H1 (cell line): Measurements from ENCODE around the gene MCM3AP. TPM values are rescaled to one million over a fixed set of nuclear protein-coding genes. Genes with fewer than 3 reads are reported as not detected.

Experiments used
- CTCF ChIA-PET: fragments of 300-600 bp; sonication (Branson Sonifier 250); formaldehyde crosslinking; loops from one replicate; lab custom pipeline; 2021; ENCODE audit not compliant: partially characterized antibody; lab: Charles Lee
- POLR2A ChIA-PET: fragments of 300-600 bp; sonication (Branson Sonifier 250); formaldehyde crosslinking; loops from one replicate; lab custom pipeline; 2021; ENCODE audit warnings: inconsistent platforms; ENCODE audit not compliant: partially characterized antibody; lab: Charles Lee
- DNase-seq, 2 experiments: peaks; one replicate each; pipeline versions ENCODE4 v3.0.0 to v3.0.0-alpha.2; 2010 to 2022; ENCODE audit warnings: low spot score in 2 of 2, low read depth in 1 of 2, mixed read lengths in 1 of 2
- FAIRE-seq: peaks from 2 replicates; lab custom pipeline; 2011; peaks lifted over from hg19 to GRCh38; lab: Jason Lieb, UNC
- H2AFZ ChIP-seq: 2 replicates; pipeline ENCODE4 v1.8.1; 2012; ENCODE audit warnings: low read length, inconsistent platforms
- H2AK5ac ChIP-seq: 2 replicates; pipeline ENCODE4 v1.6.1; 2013; ENCODE audit warnings: low read depth, low read length
- H2BK120ac ChIP-seq: replicated peaks from 2 replicates; pipeline ENCODE3; 2013; ENCODE audit warnings: low read depth, low read length, inconsistent platforms
- H2BK12ac ChIP-seq: 2 replicates; pipeline ENCODE4 v1.6.1; 2013; ENCODE audit warnings: low read depth, low read length
- H2BK15ac ChIP-seq: 2 replicates; pipeline ENCODE4 v1.6.1; 2013; ENCODE audit warnings: low read length
- H2BK20ac ChIP-seq: 2 replicates; pipeline ENCODE4 v1.6.1; 2013; ENCODE audit warnings: low read length
- H2BK5ac ChIP-seq: 2 replicates; pipeline ENCODE4 v1.6.1; 2013; ENCODE audit warnings: low read depth, low read length
- H3K14ac ChIP-seq: 2 replicates; pipeline ENCODE4 v1.6.1; 2013; ENCODE audit warnings: inconsistent platforms; ENCODE audit not compliant: insufficient read length
- H3K18ac ChIP-seq: 2 replicates; pipeline ENCODE4 v1.6.1; 2013; ENCODE audit warnings: low read length; ENCODE audit errors: extremely low read depth
- H3K23ac ChIP-seq: 2 replicates; pipeline ENCODE4 v1.6.1; 2013; ENCODE audit warnings: inconsistent platforms; ENCODE audit not compliant: insufficient read length
- H3K23me2 ChIP-seq: 2 replicates; pipeline ENCODE4 v1.6.1; 2013; ENCODE audit warnings: low read depth, low read length
- H3K27ac ChIP-seq: 2 replicates; pipeline ENCODE4 v1.6.1; 2011; ENCODE audit warnings: low read depth, low read length, inconsistent platforms
- H3K27me3 ChIP-seq, 4 experiments: replicated peaks in 1 of 4; 1 replicate in 1 of 4; 2 replicates in 3 of 4; pipeline versions ENCODE4 v1.6.1 to v1.8.1; 2011 to 2013; ENCODE audit warnings: low read length in 3 of 4, mild to moderate bottlenecking in 3 of 4, inconsistent platforms in 2 of 4, mixed read lengths in 2 of 4, moderate library complexity in 1 of 4; ENCODE audit not compliant: control insufficient read depth in 3 of 4, insufficient read depth in 3 of 4; ENCODE audit errors: extremely low read depth in 1 of 4
- H3K36me3 ChIP-seq, 4 experiments: 2 replicates each; pipeline versions ENCODE4 v1.6.1 to v1.8.1; 2011 to 2013; ENCODE audit warnings: mild to moderate bottlenecking in 4 of 4, low read length in 3 of 4, moderate library complexity in 2 of 4, control low read depth in 1 of 4, inconsistent platforms in 1 of 4; ENCODE audit not compliant: insufficient read depth in 4 of 4, control insufficient read depth in 2 of 4
- H3K4ac ChIP-seq: replicated peaks from 2 replicates; pipeline ENCODE3; 2013; ENCODE audit warnings: low read length, low read depth, mixed read lengths, inconsistent platforms; ENCODE audit not compliant: insufficient read length
- H3K4me1 ChIP-seq, 4 experiments: replicated peaks in 1 of 4; 1 replicate in 1 of 4; 2 replicates in 3 of 4; pipeline versions ENCODE4 v1.6.1 to v1.8.1; 2011 to 2013; ENCODE audit warnings: low read length in 3 of 4, inconsistent platforms in 2 of 4, mixed read lengths in 1 of 4; ENCODE audit not compliant: insufficient read depth in 4 of 4, control insufficient read depth in 3 of 4
- H3K4me2 ChIP-seq, 2 experiments: 2 replicates each; pipeline versions ENCODE4 v1.6.1 to v1.8.1; 2011 to 2013; ENCODE audit warnings: low read depth in 2 of 2, low read length in 2 of 2, control low read depth in 1 of 2, inconsistent platforms in 1 of 2, mild to moderate bottlenecking in 1 of 2; ENCODE audit not compliant: insufficient read depth in 1 of 2
- H3K4me3 ChIP-seq, 4 experiments: fragments of 200-600, 300-600 bp in 1 of 4; sonication (generic), shearing (Covaris generic), sonication (Bioruptor Twin) in 1 of 4; 2 replicates each; pipeline versions ENCODE4 v1.5.1 to v1.8.1; 2011 to 2016; ENCODE audit warnings: low read length in 4 of 4, low read depth in 3 of 4, control low read depth in 2 of 4, inconsistent platforms in 2 of 4, mild to moderate bottlenecking in 2 of 4, mixed read lengths in 1 of 4, moderate library complexity in 1 of 4; ENCODE audit not compliant: insufficient read depth in 2 of 4; ENCODE audit errors: extremely low read depth in 1 of 4
- H3K56ac ChIP-seq: replicated peaks from 2 replicates; pipeline ENCODE3; 2013; ENCODE audit warnings: low read depth, mild to moderate bottlenecking, mixed read lengths, low read length, inconsistent platforms; ENCODE audit not compliant: insufficient read length
- H3K79me1 ChIP-seq: 2 replicates; pipeline ENCODE4 v1.6.1; 2013; ENCODE audit warnings: low read depth, low read length, control low read depth
- H3K79me2 ChIP-seq, 2 experiments: 2 replicates each; pipeline versions ENCODE4 v1.6.1 to v1.8.1; 2012 to 2013; ENCODE audit warnings: low read length in 2 of 2, mild to moderate bottlenecking in 2 of 2, inconsistent platforms in 1 of 2; ENCODE audit not compliant: insufficient read depth in 2 of 2, control insufficient read depth in 1 of 2
- H3K9ac ChIP-seq, 4 experiments: replicated peaks in 1 of 4; 1 replicate in 1 of 4; 2 replicates in 3 of 4; pipeline versions ENCODE4 v1.6.1 to v1.8.1; 2011 to 2013; ENCODE audit warnings: low read depth in 3 of 4, low read length in 3 of 4, control low read depth in 2 of 4, mild to moderate bottlenecking in 2 of 4, moderate library complexity in 2 of 4, inconsistent platforms in 1 of 4; ENCODE audit errors: extremely low read depth in 1 of 4
- H3K9me3 ChIP-seq, 2 experiments: 2 replicates each; pipeline versions ENCODE4 v1.6.1 to v1.8.1; 2012 to 2013; ENCODE audit warnings: mild to moderate bottlenecking in 2 of 2, moderate library complexity in 2 of 2, control low read depth in 1 of 2, inconsistent platforms in 1 of 2, low read depth in 1 of 2, low read length in 1 of 2, mixed read lengths in 1 of 2; ENCODE audit not compliant: insufficient read depth in 2 of 2
- H4K20me1 ChIP-seq, 2 experiments: replicated peaks in 1 of 2; 2 replicates each; pipeline versions ENCODE3 to v1.8.1; 2011 to 2013; ENCODE audit warnings: inconsistent platforms in 2 of 2, low read length in 2 of 2, mild to moderate bottlenecking in 1 of 2; ENCODE audit not compliant: insufficient read depth in 2 of 2, control insufficient read depth in 1 of 2
- H4K5ac ChIP-seq: 2 replicates; pipeline ENCODE4 v1.6.1; 2013; ENCODE audit warnings: low read length, low read depth, mixed read lengths, inconsistent platforms; ENCODE audit not compliant: insufficient read length
- H4K8ac ChIP-seq: 2 replicates; pipeline ENCODE4 v1.8.0; 2013; ENCODE audit warnings: mild to moderate bottlenecking, moderate library complexity, low read length, inconsistent platforms; ENCODE audit not compliant: insufficient read depth; ENCODE audit errors: extremely low read depth
- H4K91ac ChIP-seq: replicated peaks from 2 replicates; pipeline ENCODE3; 2013; ENCODE audit warnings: low read length, mixed read lengths, inconsistent platforms; ENCODE audit not compliant: insufficient read length
- SRF ChIP-seq: IDR thresholded peaks from 2 replicates; pipeline ENCODE4 v1.6.1; 2011; ENCODE audit warnings: mild to moderate bottlenecking, low read depth, low read length, moderate library complexity
- WGBS, 2 experiments: shearing (Covaris generic) in 1 of 2; methylation state at CpG; one replicate each; pipeline versions ENCODE4 v1.1.6 to v1.1.7; 2013 to 2015; ENCODE audit warnings: low lambda C conversion rate in 2 of 2, mixed read lengths in 2 of 2, inconsistent platforms in 1 of 2, low coverage in 1 of 2, missing lambda C conversion rate in 1 of 2; ENCODE audit not compliant: insufficient replicate concordance in 2 of 2, insufficient coverage in 1 of 2, insufficient read length in 1 of 2; ENCODE audit errors: extremely low coverage in 1 of 2, missing lambda C conversion rate in 1 of 2; 5-methylcytosine and 5-hydroxymethylcytosine counted together
- polyA plus RNA-seq, 7 experiments: library from polyadenylated mRNA; depleted of rRNA in 3 of 7; stranded (reverse) in 5 of 7; unstranded in 2 of 7; fragments of >200 nt in 5 of 7; fragments of 200-250 nt in 2 of 7; gene quantifications; 1 replicate in 5 of 7; 2 replicates in 1 of 7; 4 replicates in 1 of 7; pipeline versions ENCODE4 v1.2.1 to v1.2.3, GENCODE V29; 2011 to 2013; ENCODE audit warnings: missing spikeins in 2 of 7, mixed read lengths in 2 of 7
- total RNA-seq: library from RNA; stranded (reverse); fragmentation: NEBNext Ultra II Directional; extraction: Animal tissue kit (Norgen Biotek cat#: 25700); gene quantifications from 2 replicates; pipeline ENCODE4 v1.2.1, GENCODE V29; 2021
- TF ChIP-seq, protein P1 (sequence below), 3 experiments: IDR thresholded peaks; 1 replicate in 2 of 3; 2 replicates in 1 of 3; pipeline versions ENCODE4 v1.5.1 to v1.6.1; 2011; ENCODE audit warnings: low read length in 3 of 3, mild to moderate bottlenecking in 3 of 3, inconsistent platforms in 2 of 3, low read depth in 1 of 3, moderate library complexity in 1 of 3; ENCODE audit not compliant: insufficient read depth in 1 of 3; ENCODE audit errors: control extremely low read depth in 1 of 3

Gene MCM3AP
- total and polyA plus RNA-seq, 2 of the 8 experiments (the other 6 are each of a cell fraction or from before 2014, with no cell fraction given), result 37.2 to 119 TPM

GRCh38 chr21:46245213-46245915 lies 40.0 kb downstream of the MCM3AP start:
- Histone ChIP-seq H2AK5ac (no peak overlapping the region), H3K56ac (no peak overlapping the region), H3K4me2 (no peak overlapping the region), H3K36me3 (peaks cover 25 to 86% (median 65%) of the 10 kb centered on the region in 4 experiments), H3K14ac (no peak overlapping the region), H2BK12ac (no peak overlapping the region), H3K4me3 (no peak overlapping the region), H3K23ac (no peak overlapping the region), H3K23me2 (no peaks in the 10 kb centered on the region), H3K79me2 (no peaks in the 10 kb centered on the region), H4K20me1 (peaks cover 1 to 7% of the 10 kb centered on the region in 2 experiments), H3K4ac (no peak overlapping the region), H3K4me1 (no peaks in the 10 kb centered on the region), H4K91ac (no peak overlapping the region), H4K5ac (no peak overlapping the region), H3K9ac (no peak overlapping the region), H2BK5ac (no peak overlapping the region), H3K27ac (no peak overlapping the region), H2AFZ (no peak overlapping the region), H2BK15ac (no peak overlapping the region), H3K79me1 (no peaks in the 10 kb centered on the region), H3K18ac (no peak overlapping the region), H3K9me3 (no peaks in the 10 kb centered on the region; a peak in 1 of 4 replicates), H2BK20ac (no peak overlapping the region), H3K27me3 (no peaks in the 10 kb centered on the region), H2BK120ac (no peak overlapping the region), H4K8ac (no peak overlapping the region)
- ChIA-PET POLR2A (interaction anchor here (1.3 to 1.4 kb wide), 3 partner anchors 10 to 77 kb away, joined by 3 read pairs; no protein-coding TSS in a partner anchor), CTCF (interaction anchor here (1.0 to 3.3 kb wide), 6 partner anchors 11 to 102 kb away, joined by 3 to 13 read pairs (median 4); no protein-coding TSS in a partner anchor)
- WGBS, 2 experiments, result 95% methylated on average over 3 of the region's 3 CpGs; no CpG with 5 or more reads in 1 of the 2 experiments
- TF ChIP-seq SRF, result no peak
- TF ChIP-seq, protein P1, sequence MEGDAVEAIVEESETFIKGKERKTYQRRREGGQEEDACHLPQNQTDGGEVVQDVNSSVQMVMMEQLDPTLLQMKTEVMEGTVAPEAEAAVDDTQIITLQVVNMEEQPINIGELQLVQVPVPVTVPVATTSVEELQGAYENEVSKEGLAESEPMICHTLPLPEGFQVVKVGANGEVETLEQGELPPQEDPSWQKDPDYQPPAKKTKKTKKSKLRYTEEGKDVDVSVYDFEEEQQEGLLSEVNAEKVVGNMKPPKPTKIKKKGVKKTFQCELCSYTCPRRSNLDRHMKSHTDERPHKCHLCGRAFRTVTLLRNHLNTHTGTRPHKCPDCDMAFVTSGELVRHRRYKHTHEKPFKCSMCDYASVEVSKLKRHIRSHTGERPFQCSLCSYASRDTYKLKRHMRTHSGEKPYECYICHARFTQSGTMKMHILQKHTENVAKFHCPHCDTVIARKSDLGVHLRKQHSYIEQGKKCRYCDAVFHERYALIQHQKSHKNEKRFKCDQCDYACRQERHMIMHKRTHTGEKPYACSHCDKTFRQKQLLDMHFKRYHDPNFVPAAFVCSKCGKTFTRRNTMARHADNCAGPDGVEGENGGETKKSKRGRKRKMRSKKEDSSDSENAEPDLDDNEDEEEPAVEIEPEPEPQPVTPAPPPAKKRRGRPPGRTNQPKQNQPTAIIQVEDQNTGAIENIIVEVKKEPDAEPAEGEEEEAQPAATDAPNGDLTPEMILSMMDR (IDR thresholded peaks at IDR 0.05; ENCODE audit: control extremely low read depth in 1 of 3, insufficient read depth in 1 of 3, low read depth in 1 of 3, low read length in 3 of 3), result peak in 1 of 3 experiments; percentile 14; a peak in 1 of 4 replicates
- FAIRE-seq, result no peak
- DNase-seq, result no peak
